Lung (tissue), 12 donors: ENCODE data around the gene USP47. TPM values are rescaled to one million over a fixed set of nuclear protein-coding genes. Genes with fewer than 3 reads are reported as not detected.
A peak's percentile ranks its signal among the peaks of the same experiment; 100 is the strongest.

Experiments
- ATAC-seq: fragments of 200-7000 bp; cut with Tn5 transposase; one replicate; pipeline ENCODE4 v1.9.1; 2020; ENCODE audit warnings: moderate number of reproducible peaks; ENCODE audit not compliant: insufficient read depth, low FRiP score
- DNase-seq, 3 donors: peaks; one replicate each; pipeline ENCODE4 v3.0.0-alpha.2; 2013 to 2017
- H3K27ac ChIP-seq, 2 donors: one replicate each; pipeline ENCODE4 v1.5.1; 2013; ENCODE audit warnings: mild to moderate bottlenecking in 2 of 2, moderate library complexity in 2 of 2, control low read depth in 1 of 2, inconsistent platforms in 1 of 2, low read depth in 1 of 2, low read length in 1 of 2
- H3K27me3 ChIP-seq, 3 donors: one replicate each; pipeline ENCODE4 v1.5.1; 2013; ENCODE audit warnings: low read length in 2 of 3; ENCODE audit not compliant: control insufficient read depth in 3 of 3, insufficient read depth in 3 of 3
- H3K36me3 ChIP-seq, 4 donors: one replicate each; pipeline ENCODE4 v1.5.1; 2013; ENCODE audit warnings: low read length in 4 of 4, mild to moderate bottlenecking in 1 of 4, moderate library complexity in 1 of 4; ENCODE audit not compliant: control insufficient read depth in 4 of 4, insufficient read depth in 4 of 4
- H3K4me1 ChIP-seq, 5 donors: one replicate each; pipeline ENCODE4 v1.5.1; 2013; ENCODE audit warnings: low read length in 5 of 5, mild to moderate bottlenecking in 2 of 5, moderate library complexity in 1 of 5; ENCODE audit not compliant: control insufficient read depth in 5 of 5, insufficient read depth in 5 of 5
- H3K4me3 ChIP-seq: one replicate; pipeline ENCODE4 v1.5.1; 2013; ENCODE audit warnings: mild to moderate bottlenecking, control low read depth, moderate library complexity
- H3K9ac ChIP-seq, 2 donors: one replicate each; pipeline ENCODE4 v1.5.1; 2013; ENCODE audit warnings: low read length in 2 of 2, control low read depth in 1 of 2; ENCODE audit not compliant: insufficient read depth in 1 of 2
- H3K9me3 ChIP-seq, 4 donors: one replicate each; pipeline ENCODE4 v1.5.1; 2013; ENCODE audit warnings: low read length in 3 of 4, mild to moderate bottlenecking in 1 of 4, moderate library complexity in 1 of 4; ENCODE audit not compliant: control insufficient read depth in 4 of 4, insufficient read depth in 3 of 4
- WGBS, 2 donors: extraction: QIAGEN DNeasy Blood & Tissue Kit; methylation state at CpG; one replicate each; pipeline ENCODE4 v1.1.7; 2013; 5-methylcytosine and 5-hydroxymethylcytosine counted together
- polyA plus RNA-seq, 2 donors: library from polyadenylated mRNA; stranded (reverse); fragments of 200-250 nt; gene quantifications; one replicate each; pipeline ENCODE4 v1.2.1, GENCODE V29; 2013
- total RNA-seq, 2 donors: library from RNA; depleted of rRNA in 1 of 2; stranded (reverse); fragments of >200 nt in 1 of 2; gene quantifications; one replicate each; pipeline ENCODE4 v1.2.1, GENCODE V29; 2014 to 2021
- TF ChIP-seq, protein P1 (sequence below): IDR thresholded peaks from 2 replicates; pipeline ENCODE4 v1.5.1; 2012; ENCODE audit warnings: mild to moderate bottlenecking; ENCODE audit errors: control extremely low read depth, extremely low read depth
- donor health status: control.
- donor health status: control.
- donor health status: Bipolar disorder and iron deficiency.
- donor health status: healthy.
- donor health status: DM: yes; HTN: yes; CAD: no.

USP47 gene
- total and polyA plus RNA-seq, 4 donors, result 20.4 to 183 (median 31.9) TPM

DNA sequence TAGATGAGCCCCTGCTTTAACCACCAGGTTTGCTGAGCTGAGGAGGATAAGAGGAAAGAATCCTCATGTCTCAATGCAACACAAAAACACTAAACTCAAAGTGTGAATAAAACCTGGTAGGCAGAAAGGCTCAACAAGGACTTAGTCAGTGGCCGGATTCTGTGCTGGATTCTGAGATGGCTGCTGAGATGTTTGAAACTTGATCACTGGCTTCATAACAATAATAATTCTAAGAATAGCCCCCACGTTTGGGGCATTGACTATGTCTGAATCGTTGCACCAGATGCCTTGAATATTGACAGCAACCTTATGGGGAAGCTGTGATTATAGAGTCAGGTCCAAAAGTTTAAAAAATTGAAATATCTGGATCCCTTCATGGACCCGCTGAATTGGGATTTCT lies 162.0 kb downstream of the USP47 start:
- H3K9me3 ChIP-seq, result peaks cover 0 to 4% (median 0%) of the 10 kb centered on the region in 4 donors
- peaks cover 4 to 37% (median 5%) of the 10 kb centered on the region in 5 donors for H3K4me1 ChIP-seq
- H3K27ac ChIP-seq, result no peak overlapping the region
- H3K9ac ChIP-seq, result no peak overlapping the region
- no peak overlapping the region for H3K4me3 ChIP-seq
- ATAC-seq (no peak), DNase-seq (no peak)
- TF ChIP-seq, protein P1, sequence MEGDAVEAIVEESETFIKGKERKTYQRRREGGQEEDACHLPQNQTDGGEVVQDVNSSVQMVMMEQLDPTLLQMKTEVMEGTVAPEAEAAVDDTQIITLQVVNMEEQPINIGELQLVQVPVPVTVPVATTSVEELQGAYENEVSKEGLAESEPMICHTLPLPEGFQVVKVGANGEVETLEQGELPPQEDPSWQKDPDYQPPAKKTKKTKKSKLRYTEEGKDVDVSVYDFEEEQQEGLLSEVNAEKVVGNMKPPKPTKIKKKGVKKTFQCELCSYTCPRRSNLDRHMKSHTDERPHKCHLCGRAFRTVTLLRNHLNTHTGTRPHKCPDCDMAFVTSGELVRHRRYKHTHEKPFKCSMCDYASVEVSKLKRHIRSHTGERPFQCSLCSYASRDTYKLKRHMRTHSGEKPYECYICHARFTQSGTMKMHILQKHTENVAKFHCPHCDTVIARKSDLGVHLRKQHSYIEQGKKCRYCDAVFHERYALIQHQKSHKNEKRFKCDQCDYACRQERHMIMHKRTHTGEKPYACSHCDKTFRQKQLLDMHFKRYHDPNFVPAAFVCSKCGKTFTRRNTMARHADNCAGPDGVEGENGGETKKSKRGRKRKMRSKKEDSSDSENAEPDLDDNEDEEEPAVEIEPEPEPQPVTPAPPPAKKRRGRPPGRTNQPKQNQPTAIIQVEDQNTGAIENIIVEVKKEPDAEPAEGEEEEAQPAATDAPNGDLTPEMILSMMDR, result no peak
- peaks cover 0 to 2% (median 2%) of the 10 kb centered on the region in 3 donors for H3K27me3 ChIP-seq
- H3K36me3 ChIP-seq, result peaks cover 2 to 28% (median 11%) of the 10 kb centered on the region in 4 donors
- 79 to 87% methylated on average over 4 of the region's 4 CpGs for WGBS, 2 donors

DNA sequence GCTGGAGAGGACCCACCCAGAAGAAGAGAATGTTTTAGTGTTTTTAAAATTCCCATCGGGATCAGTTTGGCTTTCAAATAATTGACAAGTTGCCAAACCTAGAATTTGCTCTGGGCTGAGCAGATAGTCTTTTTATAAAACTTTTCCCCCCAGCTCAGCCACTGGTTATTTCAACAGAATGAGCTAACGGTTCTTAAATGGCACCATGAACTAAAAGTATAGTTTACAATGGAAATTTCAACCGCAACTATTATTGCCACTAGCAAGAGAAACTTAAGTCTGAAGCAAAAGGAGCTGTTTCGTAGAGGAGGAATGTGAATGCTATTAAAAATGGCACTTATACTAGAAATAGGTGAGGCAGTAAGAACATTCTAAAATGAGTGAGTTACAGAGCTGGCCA lies 163.3 kb downstream of the USP47 start:
- TF ChIP-seq, protein P1, result no peak
- peaks cover 0 to 3% (median 3%) of the 10 kb centered on the region in 3 donors for H3K27me3 ChIP-seq

DNA sequence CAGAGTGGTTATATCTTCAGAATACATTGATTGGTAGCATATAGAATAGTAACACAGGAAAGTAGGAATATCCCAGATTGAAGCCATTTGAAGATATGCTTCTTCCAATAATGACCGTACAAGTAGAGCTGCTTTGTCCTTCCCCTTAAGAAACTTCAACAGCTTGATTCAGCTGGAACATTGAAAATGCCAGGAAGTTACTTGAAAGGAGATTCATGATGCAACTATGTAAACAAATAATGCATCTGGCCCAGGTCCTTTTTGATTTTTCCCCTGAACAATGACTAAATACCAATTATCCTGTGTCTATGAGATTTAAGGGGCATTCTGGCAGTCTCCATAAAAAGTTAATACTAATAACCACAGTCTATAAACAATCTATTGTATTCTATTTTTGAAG lies 163.7 kb downstream of the USP47 start:
- peaks cover 4 to 37% (median 9%) of the 10 kb centered on the region in 5 donors for H3K4me1 ChIP-seq
- TF ChIP-seq, protein P1, result no peak
- DNase-seq (peak in 2 of 3 donors; percentile 80 to 88), ATAC-seq (no peak)
- peaks cover 0 to 4% (median 0%) of the 10 kb centered on the region in 4 donors for H3K9me3 ChIP-seq
- no peak overlapping the region for H3K9ac ChIP-seq
- peaks cover 2 to 27% (median 11%) of the 10 kb centered on the region in 4 donors for H3K36me3 ChIP-seq
- peaks cover 0 to 7% (median 3%) of the 10 kb centered on the region in 3 donors for H3K27me3 ChIP-seq
- no peak overlapping the region for H3K4me3 ChIP-seq
- WGBS, 2 donors, result 45 to 69% methylated on average over 1 of the region's 1 CpG
- H3K27ac ChIP-seq, result no peak overlapping the region

More for the DNA sequence above, 163.3 kb downstream of the USP47 start:
- H3K9me3 ChIP-seq, result peaks cover 0 to 4% (median 0%) of the 10 kb centered on the region in 4 donors
- H3K4me1 ChIP-seq, result peaks cover 4 to 37% (median 9%) of the 10 kb centered on the region in 5 donors
- H3K9ac ChIP-seq, result no peak overlapping the region
- no peak overlapping the region for H3K27ac ChIP-seq
- peaks cover 2 to 28% (median 11%) of the 10 kb centered on the region in 4 donors for H3K36me3 ChIP-seq
- ATAC-seq (no peak), DNase-seq (no peak)
- WGBS, 2 donors, result 79 to 85% methylated on average over 4 of the region's 4 CpGs
- no peak overlapping the region for H3K4me3 ChIP-seq
